Endothelial cell of umbilical vein (primary cell): ENCODE data around the gene HRNR.

Experiments
- CTCF ChIP-seq, 2 donors: IDR thresholded peaks; 1 replicate in 1 of 2; 2 replicates in 1 of 2; pipeline ENCODE4 v1.5.1; 2011; ENCODE audit warnings: low read length in 2 of 2, mild to moderate bottlenecking in 2 of 2, moderate library complexity in 2 of 2, control low read depth in 1 of 2, inconsistent platforms in 1 of 2, low read depth in 1 of 2; ENCODE audit not compliant: insufficient read depth in 1 of 2; ENCODE audit errors: extremely low read depth in 1 of 2
- EZH2 ChIP-seq: IDR thresholded peaks from 2 replicates; pipeline ENCODE4 v1.6.1; 2012; ENCODE audit warnings: borderline replicate concordance, low read depth, mild to moderate bottlenecking, moderate library complexity, low read length, inconsistent platforms; ENCODE audit not compliant: severe bottlenecking
- FOS ChIP-seq: IDR thresholded peaks from 2 replicates; pipeline ENCODE4 v1.6.1; 2011; ENCODE audit warnings: mild to moderate bottlenecking, low read length, moderate library complexity, borderline replicate concordance; ENCODE audit not compliant: insufficient read depth
- GATA2 ChIP-seq: IDR thresholded peaks from 2 replicates; pipeline ENCODE4 v1.7.0; 2011; ENCODE audit warnings: low read depth, mild to moderate bottlenecking, moderate library complexity, mixed read lengths, low read length; ENCODE audit not compliant: insufficient read length, insufficient read depth
- JUN ChIP-seq: IDR thresholded peaks from 2 replicates; pipeline ENCODE4 v1.6.1; 2011; ENCODE audit warnings: borderline replicate concordance, low read depth; ENCODE audit not compliant: insufficient read length, insufficient read depth
- MAX ChIP-seq: IDR thresholded peaks from 2 replicates; pipeline ENCODE4 v1.6.1; 2011; ENCODE audit not compliant: insufficient read depth, insufficient read length
- MYC ChIP-seq: IDR thresholded peaks from one replicate; pipeline ENCODE4 v1.6.1; 2011; ENCODE audit warnings: mild to moderate bottlenecking, low read depth, low read length
- POLR2A ChIP-seq: IDR thresholded peaks from 2 replicates; pipeline ENCODE4 v1.6.1; 2012; ENCODE audit warnings: low read depth, mild to moderate bottlenecking, control low read depth, low read length
- POLR2AphosphoS5 ChIP-seq: IDR thresholded peaks from 2 replicates; pipeline ENCODE4 v1.6.1; 2012; ENCODE audit warnings: low read depth, mild to moderate bottlenecking, control low read depth, low read length, moderate library complexity; ENCODE audit not compliant: insufficient read depth

GRCh38 chr1:152197361-152197941 is 26.5 kb downstream of the HRNR start:
- TF ChIP-seq POLR2AphosphoS5: no peak
- TF ChIP-seq POLR2A: no peak
- no peak for TF ChIP-seq CTCF (IDR thresholded peaks at IDR 0.05; ENCODE audit: extremely low read depth in 1 of 2, insufficient read depth in 1 of 2, low read depth in 1 of 2, low read length in 2 of 2)
- TF ChIP-seq EZH2: no peak
- no peak for TF ChIP-seq MYC
- TF ChIP-seq MAX: no peak
- no peak for TF ChIP-seq JUN
- TF ChIP-seq GATA2: no peak
- TF ChIP-seq FOS: no peak
